Activated T-helper 9 cell treated with anti-CD3 and anti-CD28 coated beads, Interleukin-2, amount 50 U/mL, for 16 hours (primary cell): Measurements from ENCODE around the gene RXFP3.
"Not testable (repeated sequence)": the region's sequence is repeated elsewhere in the genome, so short reads cannot be mapped to it uniquely, and the experiment has no call there.

ENCODE experiments used
- DNase-seq: peaks from one replicate; pipeline ENCODE4 v3.0.0-alpha.2; 2020; ENCODE audit warnings: low read depth

The RXFP3 gene

GRCh38 chr5:33937017-33937706, 976 bp downstream of the RXFP3 start:
- DNase-seq, result no peak

DNA sequence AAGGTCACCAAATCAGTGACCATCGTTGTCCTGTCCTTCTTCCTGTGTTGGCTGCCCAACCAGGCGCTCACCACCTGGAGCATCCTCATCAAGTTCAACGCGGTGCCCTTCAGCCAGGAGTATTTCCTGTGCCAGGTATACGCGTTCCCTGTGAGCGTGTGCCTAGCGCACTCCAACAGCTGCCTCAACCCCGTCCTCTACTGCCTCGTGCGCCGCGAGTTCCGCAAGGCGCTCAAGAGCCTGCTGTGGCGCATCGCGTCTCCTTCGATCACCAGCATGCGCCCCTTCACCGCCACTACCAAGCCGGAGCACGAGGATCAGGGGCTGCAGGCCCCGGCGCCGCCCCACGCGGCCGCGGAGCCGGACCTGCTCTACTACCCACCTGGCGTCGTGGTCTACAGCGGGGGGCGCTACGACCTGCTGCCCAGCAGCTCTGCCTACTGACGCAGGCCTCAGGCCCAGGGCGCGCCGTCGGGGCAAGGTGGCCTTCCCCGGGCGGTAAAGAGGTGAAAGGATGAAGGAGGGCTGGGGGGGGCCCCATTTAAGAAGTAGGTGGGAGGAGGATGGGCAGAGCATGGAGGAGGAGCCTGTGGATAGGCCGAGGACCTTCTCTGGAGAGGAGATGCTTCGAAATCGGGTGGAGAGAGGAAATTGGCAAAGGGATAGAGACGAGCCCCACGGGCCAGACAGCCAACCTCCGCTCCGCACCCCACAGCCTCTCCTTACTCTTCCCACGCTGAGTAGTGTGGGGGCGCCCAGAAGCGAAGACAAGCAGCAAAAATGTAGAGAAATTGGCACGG, 1.7 kb downstream of the RXFP3 start:
- DNase-seq, result no peak

- DNase-seq, result no peak
Observed at GRCh38 chr5:33938507-33938796, 2.3 kb downstream of the RXFP3 start.

GRCh38 chr5:33938881-33939280, 2.7 kb downstream of the RXFP3 start:
- no peak for DNase-seq

- no peak for DNase-seq
Observed at GRCh38 chr5:33939556-33940262, 3.5 kb downstream of the RXFP3 start.

GRCh38 chr5:33941090-33941489, 4.9 kb downstream of the RXFP3 start:
- DNase-seq, result no peak

- DNase-seq, result no peak
Observed at GRCh38 chr5:33944543-33945132, 8.5 kb downstream of the RXFP3 start.

DNA sequence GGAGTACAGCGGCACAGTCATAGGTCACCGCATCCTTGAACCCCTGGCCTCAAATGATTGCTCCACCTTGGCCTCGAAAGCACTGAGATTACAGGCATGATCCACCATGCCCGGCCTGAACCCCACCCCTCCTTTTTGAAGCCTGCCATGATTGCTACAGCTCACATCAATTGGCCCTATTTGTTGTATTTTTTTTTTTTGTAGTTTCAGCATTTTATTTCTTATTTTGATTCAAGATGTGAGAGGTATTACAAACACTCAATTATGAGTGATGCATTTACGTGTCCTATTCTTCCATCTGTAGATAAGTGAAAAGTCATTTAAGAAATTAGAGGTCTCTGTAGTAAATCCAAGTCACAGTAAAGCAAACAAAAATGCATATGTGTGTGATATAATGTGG, 16.0 kb downstream of the RXFP3 start:
- not testable (repeated sequence) for DNase-seq

- no peak for DNase-seq
Observed at GRCh38 chr5:33957577-33958150, 21.5 kb downstream of the RXFP3 start.

- no peak for DNase-seq
Observed at GRCh38 chr5:33958176-33958575, 22.0 kb downstream of the RXFP3 start.

DNA sequence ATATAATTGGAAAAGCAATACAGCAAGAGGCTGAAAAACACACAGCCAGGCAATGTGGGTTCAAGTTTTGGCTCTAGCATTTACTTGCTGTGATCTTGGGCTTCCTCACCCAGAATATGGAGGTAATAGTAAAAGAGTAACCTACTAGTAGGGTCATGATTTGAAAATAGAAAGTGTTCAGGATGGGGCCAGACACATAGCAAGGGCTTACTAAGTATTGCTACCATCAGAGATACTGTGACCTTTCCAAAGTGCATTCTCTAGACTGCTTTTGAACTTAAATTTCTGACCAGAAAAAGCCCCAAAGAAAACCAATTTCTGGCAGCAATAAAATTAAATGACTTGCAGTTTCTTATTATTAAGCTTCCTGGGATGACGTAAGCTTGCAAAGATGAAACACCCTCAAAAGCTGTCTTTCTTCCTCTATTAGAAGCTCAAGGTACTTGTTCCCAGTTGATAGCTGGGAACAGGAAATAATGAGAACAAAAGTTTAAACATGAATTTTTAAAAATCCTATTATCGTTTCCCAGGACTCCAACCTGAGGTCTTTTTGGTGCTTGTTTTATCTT, 28.0 kb downstream of the RXFP3 start:
- no peak for DNase-seq

GRCh38 chr5:33966805-33967204, 30.6 kb downstream of the RXFP3 start:
- DNase-seq, result no peak

GRCh38 chr5:33968211-33969005, 32.2 kb downstream of the RXFP3 start:
- DNase-seq, result no peak

- DNase-seq, result no peak
Observed at GRCh38 chr5:33969572-33970452, 33.6 kb downstream of the RXFP3 start.

- DNase-seq, result no peak
Observed at GRCh38 chr5:33973271-33973670, 37.1 kb downstream of the RXFP3 start.

GRCh38 chr5:33975852-33976251, 39.7 kb downstream of the RXFP3 start:
- DNase-seq, result no peak

DNA sequence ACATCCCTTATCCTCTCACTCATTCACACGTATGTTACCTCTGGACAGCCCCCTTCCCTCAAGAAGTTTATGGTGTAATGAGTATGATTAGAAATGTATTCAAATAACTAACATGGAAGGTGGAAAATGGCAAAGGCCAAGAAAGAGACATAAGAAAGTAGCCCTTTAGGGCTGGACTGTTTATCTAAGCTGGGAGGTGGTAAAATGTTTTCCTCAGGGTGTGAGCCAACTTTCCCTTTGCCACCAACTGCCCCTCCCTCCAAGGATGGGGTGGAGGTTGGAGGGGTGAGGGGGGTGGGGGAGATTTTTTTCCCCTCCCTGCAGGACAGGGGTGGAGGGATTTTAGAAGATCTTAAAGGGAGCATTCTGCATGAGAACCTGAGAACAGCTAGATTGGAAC, 40.1 kb downstream of the RXFP3 start:
- no peak for DNase-seq

DNA sequence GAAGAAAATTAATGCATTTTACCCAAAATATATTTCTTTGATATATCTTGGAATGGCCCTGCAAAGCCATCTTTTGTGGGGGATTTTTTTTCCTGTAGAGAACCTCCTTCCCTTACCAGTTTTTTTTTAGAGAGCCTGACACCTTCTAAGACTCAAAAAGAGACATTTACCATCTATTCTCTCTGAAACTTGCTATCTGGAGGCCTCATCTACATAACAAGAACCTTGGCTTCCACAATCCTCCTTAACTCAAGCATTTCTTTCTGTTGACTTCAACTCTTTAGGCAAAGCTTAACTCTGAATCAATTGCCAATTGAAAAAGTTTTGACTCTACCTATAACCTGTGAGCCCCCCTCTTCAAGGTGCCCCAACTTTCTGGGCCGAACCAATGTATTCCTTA, 42.1 kb downstream of the RXFP3 start:
- no peak for DNase-seq

GRCh38 chr5:33980030-33980429, 43.8 kb downstream of the RXFP3 start:
- no peak for DNase-seq
